HG03442 (cell line): ENCODE data around the gene FMN1.
"Not testable (repeated sequence)": the region's sequence is repeated elsewhere in the genome, so short reads cannot be mapped to it uniquely, and the experiment has no call there.

ENCODE experiments used
- ATAC-seq: cut with Tn5 transposase; IDR thresholded peaks from one replicate; pipeline ENCODE4 v1.9.1; 2021; ENCODE audit warnings: mild to moderate bottlenecking, moderate library complexity; ENCODE audit not compliant: unreplicated experiment

Gene FMN1

GRCh38 chr15:32866454-32867312 lies 327.8 kb downstream of the FMN1 start:
- no peak for ATAC-seq

- no peak for ATAC-seq
These were observed 329.7 kb downstream of the FMN1 start for GRCh38 chr15:32864841-32865240.

GRCh38 chr15:32864051-32864450 lies 330.5 kb downstream of the FMN1 start:
- no peak for ATAC-seq

GRCh38 chr15:32861761-32862160 lies 332.8 kb downstream of the FMN1 start:
- ATAC-seq = peak; percentile 53

- no peak for ATAC-seq
These were observed 333.3 kb downstream of the FMN1 start for GRCh38 chr15:32861174-32861573.

GRCh38 chr15:32859996-32860395 lies 334.5 kb downstream of the FMN1 start:
- no peak for ATAC-seq

- no peak for ATAC-seq
These were observed 335.3 kb downstream of the FMN1 start for GRCh38 chr15:32859251-32859650.

- ATAC-seq = no peak
These were observed 336.8 kb downstream of the FMN1 start for GRCh38 chr15:32857732-32858131.

- ATAC-seq = no peak
These were observed 337.8 kb downstream of the FMN1 start for GRCh38 chr15:32856753-32857152.

- no peak for ATAC-seq
These were observed 338.6 kb downstream of the FMN1 start for GRCh38 chr15:32855942-32856341.

- ATAC-seq = no peak
These were observed 340.9 kb downstream of the FMN1 start for GRCh38 chr15:32853592-32853991.

- no peak for ATAC-seq
These were observed 341.7 kb downstream of the FMN1 start for GRCh38 chr15:32852771-32853170.

GRCh38 chr15:32852017-32852416 lies 342.5 kb downstream of the FMN1 start:
- ATAC-seq = no peak

- ATAC-seq = no peak
These were observed 342.9 kb downstream of the FMN1 start for GRCh38 chr15:32851572-32851971.

GRCh38 chr15:32849769-32850668 lies 344.5 kb downstream of the FMN1 start:
- ATAC-seq = no peak

- ATAC-seq = not testable (repeated sequence)
These were observed 347.8 kb downstream of the FMN1 start for GRCh38 chr15:32846671-32847070.

- no peak for ATAC-seq
These were observed 350.3 kb downstream of the FMN1 start for GRCh38 chr15:32844118-32844711.

- ATAC-seq = no peak
These were observed 351.2 kb downstream of the FMN1 start for GRCh38 chr15:32843219-32843815.

- no peak for ATAC-seq
These were observed 352.4 kb downstream of the FMN1 start for GRCh38 chr15:32842081-32842480.

GRCh38 chr15:32840507-32841245 lies 353.8 kb downstream of the FMN1 start:
- no peak for ATAC-seq
